Measurements from ENCODE around the gene NEUROD1. TPM values are rescaled to one million over a fixed set of nuclear protein-coding genes. Genes with fewer than 3 reads are reported as not detected.

The NEUROD1 gene
- total RNA-seq, 1 donor from 2014 or later: not detected

DNA sequence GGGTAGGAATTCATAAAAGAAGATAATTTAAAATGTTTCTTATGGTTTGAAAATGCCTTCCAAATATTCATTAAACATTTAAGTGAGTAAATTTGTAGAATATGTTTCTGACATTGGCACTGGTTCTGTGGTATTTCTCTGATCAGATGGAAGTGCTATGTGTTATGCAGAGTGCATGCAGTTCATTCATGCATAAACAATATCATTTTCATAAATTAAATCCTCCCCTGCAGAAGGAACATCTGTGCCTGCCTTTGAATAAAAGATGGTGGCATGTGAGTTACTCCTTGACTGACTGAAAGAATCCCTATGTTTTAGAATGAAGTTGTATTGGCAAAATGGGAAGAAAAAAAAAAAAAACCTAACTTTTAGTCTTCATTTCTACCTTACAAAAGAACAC, 5.9 kb downstream of the NEUROD1 start:
- TF ChIP-seq, protein P1, sequence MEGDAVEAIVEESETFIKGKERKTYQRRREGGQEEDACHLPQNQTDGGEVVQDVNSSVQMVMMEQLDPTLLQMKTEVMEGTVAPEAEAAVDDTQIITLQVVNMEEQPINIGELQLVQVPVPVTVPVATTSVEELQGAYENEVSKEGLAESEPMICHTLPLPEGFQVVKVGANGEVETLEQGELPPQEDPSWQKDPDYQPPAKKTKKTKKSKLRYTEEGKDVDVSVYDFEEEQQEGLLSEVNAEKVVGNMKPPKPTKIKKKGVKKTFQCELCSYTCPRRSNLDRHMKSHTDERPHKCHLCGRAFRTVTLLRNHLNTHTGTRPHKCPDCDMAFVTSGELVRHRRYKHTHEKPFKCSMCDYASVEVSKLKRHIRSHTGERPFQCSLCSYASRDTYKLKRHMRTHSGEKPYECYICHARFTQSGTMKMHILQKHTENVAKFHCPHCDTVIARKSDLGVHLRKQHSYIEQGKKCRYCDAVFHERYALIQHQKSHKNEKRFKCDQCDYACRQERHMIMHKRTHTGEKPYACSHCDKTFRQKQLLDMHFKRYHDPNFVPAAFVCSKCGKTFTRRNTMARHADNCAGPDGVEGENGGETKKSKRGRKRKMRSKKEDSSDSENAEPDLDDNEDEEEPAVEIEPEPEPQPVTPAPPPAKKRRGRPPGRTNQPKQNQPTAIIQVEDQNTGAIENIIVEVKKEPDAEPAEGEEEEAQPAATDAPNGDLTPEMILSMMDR (IDR thresholded peaks at IDR 0.05): no peak
- peaks cover 38% of the 10 kb centered on the region for H3K27me3 ChIP-seq

DNA sequence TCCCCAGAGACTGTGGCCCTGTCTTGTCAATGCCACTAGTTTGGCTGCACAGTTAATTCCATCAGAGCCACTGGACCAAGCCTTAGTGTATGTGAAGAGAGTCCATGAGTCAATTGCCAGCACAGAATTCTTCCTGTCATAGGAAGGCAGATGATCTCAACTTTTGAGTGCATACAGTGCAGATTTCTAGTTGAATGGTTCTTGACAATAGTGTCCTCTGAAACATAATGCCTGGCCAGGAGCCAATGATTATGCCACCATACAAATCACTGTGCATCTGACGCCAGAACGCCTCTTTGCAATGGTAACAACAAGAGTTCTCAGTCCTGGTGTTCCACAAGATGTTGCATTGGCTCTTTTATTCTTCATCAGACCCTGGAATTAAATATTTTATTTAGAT, 7.1 kb downstream of the NEUROD1 start:
- Histone ChIP-seq H3K27ac (no peak overlapping the region), H3K4me3 (no peak overlapping the region), H3K9me3 (no peaks in the 10 kb centered on the region), H3K36me3 (no peaks in the 10 kb centered on the region), H3K27me3 (peaks cover 31% of the 10 kb centered on the region), H3K4me1 (no peaks in the 10 kb centered on the region)
- ATAC-seq: no peak
- intact Hi-C loops (cut with DNase I): no loop called here
- TF ChIP-seq, protein P1 (IDR thresholded peaks at IDR 0.05): no peak
- no peak for DNase-seq

More for the DNA sequence above, 5.9 kb downstream of the NEUROD1 start:
- Histone ChIP-seq H3K4me3 (no peak overlapping the region), H3K9me3 (no peaks in the 10 kb centered on the region), H3K4me1 (no peaks in the 10 kb centered on the region), H3K27ac (no peak overlapping the region), H3K36me3 (no peaks in the 10 kb centered on the region)
- no peak for DNase-seq
- intact Hi-C loops (cut with DNase I): no loop called here
- ATAC-seq: no peak

DNA sequence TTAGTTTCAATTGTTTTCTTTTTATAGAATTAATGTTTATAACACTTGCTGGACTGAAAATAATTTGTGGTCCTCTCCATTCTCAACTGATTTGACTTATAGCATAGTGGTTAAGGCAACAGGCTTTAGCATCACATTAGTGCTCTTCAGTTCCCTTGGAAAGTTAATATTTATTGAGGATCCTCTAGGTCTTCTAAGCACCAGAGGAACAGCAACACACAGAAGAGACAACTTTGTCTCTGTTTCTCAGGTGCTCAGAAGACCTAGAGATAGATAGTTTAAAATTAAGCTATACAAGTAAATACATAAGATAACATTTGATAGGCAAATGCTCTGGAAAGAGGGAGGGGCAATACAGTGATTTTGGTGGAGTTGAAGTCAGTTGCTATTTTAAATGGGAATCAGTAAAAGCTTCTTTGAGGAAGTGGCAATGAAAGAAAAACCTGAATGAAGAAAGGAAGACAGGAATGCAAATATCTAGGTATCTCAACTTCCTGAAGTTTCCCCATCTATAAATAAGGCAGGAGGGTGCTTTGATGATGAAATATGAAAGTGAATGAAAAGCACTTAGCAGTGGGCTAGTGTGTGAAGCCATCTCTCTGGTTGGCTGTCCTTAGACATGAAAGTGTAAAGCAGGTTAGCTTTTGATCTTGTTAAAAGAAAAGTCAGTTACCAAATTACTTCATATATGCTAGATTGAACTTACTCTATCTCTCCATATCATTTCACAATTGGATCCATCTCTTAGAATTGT, 7.9 kb downstream of the NEUROD1 start:
- intact Hi-C loops (cut with DNase I): no loop called here
- ATAC-seq (no peak), DNase-seq (no peak)
- TF ChIP-seq, protein P1 (IDR thresholded peaks at IDR 0.05): no peak
- Histone ChIP-seq H3K4me1 (no peaks in the 10 kb centered on the region), H3K4me3 (no peak overlapping the region), H3K9me3 (no peaks in the 10 kb centered on the region), H3K27ac (no peak overlapping the region), H3K36me3 (no peaks in the 10 kb centered on the region), H3K27me3 (peaks cover 24% of the 10 kb centered on the region)

DNA sequence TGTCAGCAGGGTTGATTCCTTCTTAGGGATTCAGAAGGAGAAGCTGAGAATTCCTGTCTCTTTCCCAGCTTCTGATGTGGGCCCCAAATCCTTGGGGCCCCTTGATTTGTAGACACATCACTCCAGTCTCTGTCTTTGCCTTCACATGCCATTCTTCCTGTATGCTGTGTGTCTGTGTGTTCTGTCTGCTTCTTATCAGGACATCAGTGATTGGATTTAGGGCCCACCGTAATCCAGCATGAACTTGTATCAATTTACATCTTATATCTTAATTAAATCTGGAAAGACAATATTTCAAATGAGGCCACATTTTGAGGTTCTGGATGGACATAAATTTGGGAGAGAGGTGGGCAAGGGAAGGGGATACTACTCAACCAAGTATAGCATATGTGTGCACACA, 9.7 kb downstream of the NEUROD1 start:
- H3K9me3 ChIP-seq: no peaks in the 10 kb centered on the region
- intact Hi-C loops (cut with DNase I): no loop called here
- TF ChIP-seq, protein P1 (IDR thresholded peaks at IDR 0.05): no peak
- DNase-seq (no peak), ATAC-seq (no peak)
- H3K4me3 ChIP-seq: no peak overlapping the region
- H3K36me3 ChIP-seq: no peaks in the 10 kb centered on the region
- H3K27ac ChIP-seq: no peak overlapping the region
- H3K4me1 ChIP-seq: no peaks in the 10 kb centered on the region
- H3K27me3 ChIP-seq: peaks cover 10% of the 10 kb centered on the region

DNA sequence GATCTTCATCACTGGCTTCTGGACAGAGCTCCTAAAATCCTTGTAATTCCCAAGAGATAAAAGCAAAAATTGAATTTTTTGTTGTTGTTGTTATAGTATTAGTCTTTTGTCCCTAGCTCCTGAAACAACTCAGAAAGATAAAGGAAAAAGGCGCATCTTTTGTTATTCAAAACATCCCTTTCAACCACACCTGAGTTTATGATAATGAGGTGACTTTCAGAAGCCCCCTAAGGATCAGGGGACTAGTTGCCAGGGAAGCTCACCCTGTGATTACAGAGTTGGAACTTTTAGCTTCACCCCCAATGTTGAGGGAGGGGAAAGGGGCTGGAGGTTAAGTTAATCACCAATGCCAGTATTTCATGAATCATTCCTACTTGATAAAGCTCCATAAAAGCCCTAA, 13.1 kb downstream of the NEUROD1 start:
- H3K36me3 ChIP-seq: no peaks in the 10 kb centered on the region
- no peak for DNase-seq
- H3K27me3 ChIP-seq: peaks cover 10% of the 10 kb centered on the region
- intact Hi-C loops (cut with DNase I): no loop called here
- H3K9me3 ChIP-seq: no peaks in the 10 kb centered on the region
- H3K27ac ChIP-seq: no peak overlapping the region
- no peak overlapping the region for H3K4me3 ChIP-seq
- TF ChIP-seq, protein P1 (IDR thresholded peaks at IDR 0.05): no peak
- no peaks in the 10 kb centered on the region for H3K4me1 ChIP-seq
- ATAC-seq: no peak

All from upper lobe of right lung (tissue), 1 donor.